Progenitor cell of endocrine pancreas (in vitro differentiated cells): ENCODE measurements around the gene ITGB5. TPM values are rescaled to one million over a fixed set of nuclear protein-coding genes. Genes with fewer than 3 reads are reported as not detected.

Experiments
- DNase-seq: peaks from one replicate; pipeline ENCODE4 v3.0.0; 2021; ENCODE audit warnings: low spot score; ENCODE audit not compliant: unreplicated experiment
- H3K27ac Mint-ChIP-seq: 2 replicates; pipeline ENCODE4 v1.8.0; 2021; ENCODE audit warnings: mild to moderate bottlenecking, moderate library complexity, mixed read lengths
- H3K27me3 Mint-ChIP-seq: 2 replicates; pipeline ENCODE4 v1.8.0; 2021; ENCODE audit warnings: mixed read lengths
- H3K36me3 Mint-ChIP-seq: 2 replicates; pipeline ENCODE4 v1.8.0; 2022; ENCODE audit warnings: mixed read lengths; ENCODE audit not compliant: insufficient read depth
- H3K4me1 Mint-ChIP-seq: 2 replicates; pipeline ENCODE4 v1.8.0; 2021; ENCODE audit warnings: low read depth, mixed read lengths
- H3K4me3 Mint-ChIP-seq: 2 replicates; pipeline ENCODE4 v1.8.0; 2021; ENCODE audit warnings: low read depth, mild to moderate bottlenecking, moderate library complexity, mixed read lengths
- H3K9me3 Mint-ChIP-seq: 2 replicates; pipeline ENCODE4 v1.8.0; 2021; ENCODE audit warnings: low read depth, mixed read lengths
- total RNA-seq: library from RNA; stranded (reverse); gene quantifications from 2 replicates; pipeline ENCODE4 v1.2.1, GENCODE V29; 2021
- TF ChIP-seq, protein P1 (sequence below): fragments of 200-600 bp; sonication (generic); IDR thresholded peaks from one replicate; pipeline ENCODE4 v1.5.0; 2021; ENCODE audit warnings: antibody characterized with exemption, mild to moderate bottlenecking; ENCODE audit not compliant: unreplicated experiment

ITGB5 gene
- total RNA-seq, 1 donor from 2014 or later: 58.8 TPM

DNA sequence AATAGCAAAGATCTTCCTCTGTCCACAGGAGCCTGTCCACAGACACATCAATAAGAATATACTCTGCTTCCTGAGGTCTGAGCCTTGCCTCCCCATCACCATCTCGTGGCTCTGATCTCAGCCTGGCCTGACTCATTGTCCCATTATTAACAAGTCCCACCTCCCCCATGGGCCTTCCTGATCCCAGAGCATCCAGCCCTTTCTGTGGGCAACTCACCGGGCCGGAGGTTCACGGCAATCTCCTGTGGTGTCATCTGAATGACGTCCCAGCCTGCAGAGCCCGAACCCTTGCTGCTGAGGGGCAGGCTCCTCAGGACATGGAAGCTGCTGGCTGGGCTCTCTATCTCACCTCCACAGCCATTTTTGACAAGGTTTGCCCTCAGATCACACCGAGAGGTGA is 28.1 kb downstream of the ITGB5 start:
- no peaks in the 10 kb centered on the region for H3K27me3 Mint-ChIP-seq
- no peak for DNase-seq
- TF ChIP-seq, protein P1, sequence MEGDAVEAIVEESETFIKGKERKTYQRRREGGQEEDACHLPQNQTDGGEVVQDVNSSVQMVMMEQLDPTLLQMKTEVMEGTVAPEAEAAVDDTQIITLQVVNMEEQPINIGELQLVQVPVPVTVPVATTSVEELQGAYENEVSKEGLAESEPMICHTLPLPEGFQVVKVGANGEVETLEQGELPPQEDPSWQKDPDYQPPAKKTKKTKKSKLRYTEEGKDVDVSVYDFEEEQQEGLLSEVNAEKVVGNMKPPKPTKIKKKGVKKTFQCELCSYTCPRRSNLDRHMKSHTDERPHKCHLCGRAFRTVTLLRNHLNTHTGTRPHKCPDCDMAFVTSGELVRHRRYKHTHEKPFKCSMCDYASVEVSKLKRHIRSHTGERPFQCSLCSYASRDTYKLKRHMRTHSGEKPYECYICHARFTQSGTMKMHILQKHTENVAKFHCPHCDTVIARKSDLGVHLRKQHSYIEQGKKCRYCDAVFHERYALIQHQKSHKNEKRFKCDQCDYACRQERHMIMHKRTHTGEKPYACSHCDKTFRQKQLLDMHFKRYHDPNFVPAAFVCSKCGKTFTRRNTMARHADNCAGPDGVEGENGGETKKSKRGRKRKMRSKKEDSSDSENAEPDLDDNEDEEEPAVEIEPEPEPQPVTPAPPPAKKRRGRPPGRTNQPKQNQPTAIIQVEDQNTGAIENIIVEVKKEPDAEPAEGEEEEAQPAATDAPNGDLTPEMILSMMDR: no peak
- H3K27ac Mint-ChIP-seq: peak overlapping the region; percentile 35
- H3K4me3 Mint-ChIP-seq: peak overlapping the region; percentile 11
- H3K9me3 Mint-ChIP-seq: no peaks in the 10 kb centered on the region
- peaks cover 9% of the 10 kb centered on the region for H3K36me3 Mint-ChIP-seq
- peaks cover 15% of the 10 kb centered on the region for H3K4me1 Mint-ChIP-seq

DNA sequence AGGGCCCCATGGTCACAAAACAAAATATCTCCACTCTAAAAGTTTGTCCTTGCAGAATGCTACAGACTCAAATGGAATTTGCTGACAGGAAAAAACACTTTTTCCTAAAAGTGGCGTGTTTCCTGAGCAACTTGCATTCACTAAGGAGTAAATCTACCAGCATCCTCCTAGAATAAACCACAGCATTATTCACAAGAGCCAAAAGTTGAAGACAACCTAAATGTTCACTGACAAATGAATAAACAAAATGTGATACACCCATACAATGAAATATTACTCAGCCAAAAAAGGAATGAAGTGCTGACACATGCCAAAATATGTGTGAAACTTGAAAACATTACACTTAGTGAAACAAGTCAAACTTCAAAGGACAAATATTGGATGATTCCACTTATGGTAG is 28.9 kb downstream of the ITGB5 start:
- H3K27me3 Mint-ChIP-seq: no peaks in the 10 kb centered on the region
- DNase-seq: no peak
- H3K4me3 Mint-ChIP-seq: no peak overlapping the region
- TF ChIP-seq, protein P1: no peak
- H3K4me1 Mint-ChIP-seq: peaks cover 15% of the 10 kb centered on the region
- no peaks in the 10 kb centered on the region for H3K9me3 Mint-ChIP-seq
- H3K36me3 Mint-ChIP-seq: peaks cover 9% of the 10 kb centered on the region
- no peak overlapping the region for H3K27ac Mint-ChIP-seq

DNA sequence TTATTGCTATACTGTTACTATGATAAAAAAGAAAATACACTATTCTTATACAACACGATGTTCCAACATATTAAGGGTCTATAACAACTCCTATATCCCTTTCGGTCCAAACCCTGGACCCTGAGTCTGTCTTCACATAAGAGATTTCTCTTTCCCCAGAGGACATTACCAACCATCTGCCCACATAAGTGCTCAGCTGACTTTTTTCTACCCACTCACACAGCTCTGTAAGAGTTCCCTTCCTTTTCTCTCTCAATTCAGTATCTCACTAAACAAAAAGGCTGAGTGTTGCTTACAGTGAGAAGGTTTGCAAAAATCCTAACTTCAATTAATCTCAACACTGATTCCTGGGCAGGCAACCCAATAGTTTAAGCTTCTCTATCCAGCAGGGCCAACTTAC is 30.5 kb downstream of the ITGB5 start:
- H3K4me1 Mint-ChIP-seq: peaks cover 15% of the 10 kb centered on the region
- peaks cover 10% of the 10 kb centered on the region for H3K36me3 Mint-ChIP-seq
- TF ChIP-seq, protein P1: no peak
- H3K9me3 Mint-ChIP-seq: no peaks in the 10 kb centered on the region
- H3K4me3 Mint-ChIP-seq: no peak overlapping the region
- no peak for DNase-seq
- no peak overlapping the region for H3K27ac Mint-ChIP-seq
- H3K27me3 Mint-ChIP-seq: no peaks in the 10 kb centered on the region

DNA sequence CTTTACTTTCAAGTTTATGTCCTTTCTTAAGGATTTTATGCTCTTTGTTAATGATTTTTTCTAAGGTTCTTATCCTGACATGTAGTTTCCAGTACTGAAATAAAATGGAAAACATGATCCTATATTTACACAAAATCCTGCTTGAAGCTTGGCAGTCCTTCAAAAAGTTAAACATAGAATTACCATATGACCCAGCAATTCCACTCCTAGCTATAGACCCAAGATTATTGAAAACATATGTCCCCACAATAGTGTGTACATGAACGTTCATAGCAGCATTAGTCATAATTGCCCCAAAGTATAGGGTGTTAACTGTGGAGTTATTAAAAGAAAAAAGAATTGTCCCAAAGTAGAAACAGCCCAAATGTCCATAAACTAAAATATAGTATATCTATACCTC is 33.2 kb downstream of the ITGB5 start:
- H3K4me1 Mint-ChIP-seq: peaks cover 7% of the 10 kb centered on the region
- TF ChIP-seq, protein P1: no peak
- H3K27me3 Mint-ChIP-seq: no peaks in the 10 kb centered on the region
- H3K36me3 Mint-ChIP-seq: peaks cover 7% of the 10 kb centered on the region
- H3K9me3 Mint-ChIP-seq: no peaks in the 10 kb centered on the region
- H3K4me3 Mint-ChIP-seq: no peak overlapping the region
- H3K27ac Mint-ChIP-seq: no peak overlapping the region
- no peak for DNase-seq

DNA sequence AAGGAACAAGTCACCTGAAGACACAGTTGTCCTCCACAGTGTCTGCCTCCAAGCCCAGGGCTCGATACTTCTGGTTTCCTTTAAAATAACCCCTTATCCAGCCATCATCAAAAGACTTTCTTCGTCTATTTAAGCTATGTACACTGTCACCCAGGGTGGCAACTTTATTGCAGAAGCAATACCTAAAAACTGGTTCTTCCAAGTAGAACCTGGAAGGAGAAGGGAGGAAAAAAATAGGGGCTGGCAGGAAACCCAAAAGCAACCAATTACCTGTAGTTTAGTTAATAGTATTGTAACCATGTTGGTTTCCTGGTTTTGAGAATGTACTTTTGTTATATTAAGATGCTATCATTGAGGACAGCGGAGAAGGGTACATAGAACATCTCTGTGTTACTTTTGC is 33.7 kb downstream of the ITGB5 start:
- DNase-seq: no peak
- Mint-ChIP-seq H3K27ac (no peak overlapping the region), H3K27me3 (no peaks in the 10 kb centered on the region), H3K4me3 (no peak overlapping the region), H3K9me3 (no peaks in the 10 kb centered on the region), H3K4me1 (peaks cover 3% of the 10 kb centered on the region), H3K36me3 (peaks cover 7% of the 10 kb centered on the region)
- TF ChIP-seq, protein P1: no peak
